GM18502 (cell line): ENCODE data around the gene RIPOR1.
"Not testable (repeated sequence)": the region's sequence is repeated elsewhere in the genome, so short reads cannot be mapped to it uniquely, and the experiment has no call there.

ENCODE experiments used
- ATAC-seq: cut with Tn5 transposase; IDR thresholded peaks from one replicate; pipeline ENCODE4 v1.9.1; 2021; ENCODE audit warnings: mild to moderate bottlenecking; ENCODE audit not compliant: unreplicated experiment, poor library complexity

Gene RIPOR1, protein sequence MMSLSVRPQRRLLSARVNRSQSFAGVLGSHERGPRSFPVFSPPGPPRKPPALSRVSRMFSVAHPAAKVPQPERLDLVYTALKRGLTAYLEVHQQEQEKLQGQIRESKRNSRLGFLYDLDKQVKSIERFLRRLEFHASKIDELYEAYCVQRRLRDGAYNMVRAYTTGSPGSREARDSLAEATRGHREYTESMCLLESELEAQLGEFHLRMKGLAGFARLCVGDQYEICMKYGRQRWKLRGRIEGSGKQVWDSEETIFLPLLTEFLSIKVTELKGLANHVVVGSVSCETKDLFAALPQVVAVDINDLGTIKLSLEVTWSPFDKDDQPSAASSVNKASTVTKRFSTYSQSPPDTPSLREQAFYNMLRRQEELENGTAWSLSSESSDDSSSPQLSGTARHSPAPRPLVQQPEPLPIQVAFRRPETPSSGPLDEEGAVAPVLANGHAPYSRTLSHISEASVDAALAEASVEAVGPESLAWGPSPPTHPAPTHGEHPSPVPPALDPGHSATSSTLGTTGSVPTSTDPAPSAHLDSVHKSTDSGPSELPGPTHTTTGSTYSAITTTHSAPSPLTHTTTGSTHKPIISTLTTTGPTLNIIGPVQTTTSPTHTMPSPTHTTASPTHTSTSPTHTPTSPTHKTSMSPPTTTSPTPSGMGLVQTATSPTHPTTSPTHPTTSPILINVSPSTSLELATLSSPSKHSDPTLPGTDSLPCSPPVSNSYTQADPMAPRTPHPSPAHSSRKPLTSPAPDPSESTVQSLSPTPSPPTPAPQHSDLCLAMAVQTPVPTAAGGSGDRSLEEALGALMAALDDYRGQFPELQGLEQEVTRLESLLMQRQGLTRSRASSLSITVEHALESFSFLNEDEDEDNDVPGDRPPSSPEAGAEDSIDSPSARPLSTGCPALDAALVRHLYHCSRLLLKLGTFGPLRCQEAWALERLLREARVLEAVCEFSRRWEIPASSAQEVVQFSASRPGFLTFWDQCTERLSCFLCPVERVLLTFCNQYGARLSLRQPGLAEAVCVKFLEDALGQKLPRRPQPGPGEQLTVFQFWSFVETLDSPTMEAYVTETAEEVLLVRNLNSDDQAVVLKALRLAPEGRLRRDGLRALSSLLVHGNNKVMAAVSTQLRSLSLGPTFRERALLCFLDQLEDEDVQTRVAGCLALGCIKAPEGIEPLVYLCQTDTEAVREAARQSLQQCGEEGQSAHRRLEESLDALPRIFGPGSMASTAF

DNA sequence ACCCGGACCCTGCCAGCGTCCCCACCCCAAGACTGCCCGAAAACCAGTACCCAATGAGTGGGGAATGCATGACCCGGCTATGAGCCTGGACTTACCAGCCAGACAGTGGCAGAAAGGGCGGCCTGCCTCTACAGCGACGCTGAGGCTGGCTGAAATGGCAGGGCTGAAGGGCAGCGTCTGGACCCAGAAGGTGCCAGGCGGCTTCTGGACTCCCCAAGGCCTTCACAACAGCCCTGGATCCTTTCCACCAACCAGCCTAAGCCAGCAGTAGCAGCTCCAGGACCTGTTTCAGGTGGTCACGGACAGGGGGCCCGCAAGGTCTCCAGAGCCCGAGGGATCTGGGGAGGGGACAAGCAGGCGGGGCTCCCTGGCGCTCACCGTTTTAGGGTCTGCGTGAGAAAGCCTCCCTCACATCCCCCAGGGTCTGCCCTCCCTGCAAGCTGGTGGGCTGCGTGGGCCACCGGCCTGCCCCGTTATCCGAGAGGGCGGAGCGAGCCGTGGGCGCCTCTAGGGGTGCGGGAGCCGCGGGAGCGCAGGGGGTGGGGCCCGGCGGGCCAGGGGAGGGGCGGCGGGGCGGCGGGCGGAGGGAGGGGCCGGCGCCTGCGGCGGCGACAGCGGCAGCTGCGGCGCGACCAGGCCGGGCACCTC lies at the start of gene RIPOR1:
TSS of gene RIPOR1 (plus strand) at position 608 of the 648 bp plus-strand sequence. CDS start 9,618 bp downstream, outside the sequence.
- no peak for ATAC-seq

DNA sequence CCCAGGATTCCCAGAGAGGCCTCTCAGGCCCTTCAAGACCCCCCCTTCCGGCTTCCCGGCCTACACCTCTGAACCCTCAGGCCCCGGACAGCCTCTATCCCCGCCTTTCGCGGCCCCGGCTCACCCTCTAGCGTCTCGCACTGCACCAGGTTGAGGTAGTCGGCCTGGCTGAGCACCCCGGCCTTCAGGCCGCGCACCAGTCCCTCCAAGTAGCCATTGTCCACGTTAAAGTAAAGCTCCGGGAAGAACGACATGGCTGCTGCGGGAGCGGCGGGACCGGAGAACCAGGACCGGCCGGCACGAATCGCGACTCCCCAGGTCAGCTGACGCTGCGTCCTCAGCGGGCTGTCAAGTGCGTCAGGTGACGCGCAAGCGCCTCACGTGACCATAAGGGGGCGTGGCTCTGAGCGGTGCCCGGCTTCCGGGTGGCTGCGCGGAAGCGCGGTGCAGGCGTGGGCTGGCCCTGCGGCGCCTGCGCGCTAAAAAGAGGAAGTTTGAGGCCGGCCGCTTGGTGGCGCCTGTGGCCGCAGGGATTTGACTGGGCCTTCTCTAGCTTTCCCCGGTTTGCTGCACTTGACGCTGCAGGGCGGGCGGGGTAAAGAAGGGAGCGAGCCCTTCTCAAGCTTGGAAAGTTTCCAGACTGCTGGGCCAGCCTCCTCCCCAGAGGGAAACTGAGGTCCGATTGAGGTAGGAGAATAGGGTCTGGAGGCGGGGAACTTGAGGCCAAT lies 47.6 kb upstream of the RIPOR1 start, which contains the start of gene ATP6V0D1:
TSS of gene ATP6V0D1 (minus strand) at position 325 of the 728 bp plus-strand sequence. CDS start at position 254, 71 bp downstream.
- ATAC-seq: peak; percentile 94

DNA sequence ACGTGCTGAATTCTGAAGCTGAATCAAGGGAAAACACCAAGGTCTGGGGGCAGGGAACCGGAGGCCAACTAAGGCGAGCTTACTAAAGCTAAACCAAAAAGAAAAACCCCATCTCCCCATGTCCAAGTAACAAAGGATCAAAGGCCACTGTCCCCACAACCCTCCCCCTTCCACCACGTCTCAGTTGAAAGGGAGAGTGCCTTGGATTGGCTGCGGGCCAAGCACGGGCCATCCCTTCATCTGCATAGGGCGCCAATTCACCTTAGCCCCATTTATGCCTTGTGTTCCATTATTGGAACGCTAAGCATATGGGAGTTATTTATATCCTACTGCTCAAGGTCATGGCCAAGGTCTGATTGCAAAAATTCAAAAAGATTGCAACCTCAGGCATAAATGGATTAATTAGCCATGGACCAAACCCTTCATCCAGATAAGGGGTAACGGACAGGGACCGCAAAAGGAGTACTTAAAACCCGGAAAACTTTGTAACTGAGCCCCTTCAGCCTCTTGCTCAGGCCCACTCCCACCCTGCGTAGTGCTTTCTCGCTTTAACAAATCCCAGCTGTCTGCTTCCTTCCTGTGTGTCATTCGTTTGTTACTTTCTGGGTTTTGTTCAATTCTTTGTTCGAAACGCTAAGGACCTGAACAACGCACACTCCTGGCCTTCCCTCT lies 46.9 kb upstream of the RIPOR1 start:
- peak; percentile 2 for ATAC-seq

DNA sequence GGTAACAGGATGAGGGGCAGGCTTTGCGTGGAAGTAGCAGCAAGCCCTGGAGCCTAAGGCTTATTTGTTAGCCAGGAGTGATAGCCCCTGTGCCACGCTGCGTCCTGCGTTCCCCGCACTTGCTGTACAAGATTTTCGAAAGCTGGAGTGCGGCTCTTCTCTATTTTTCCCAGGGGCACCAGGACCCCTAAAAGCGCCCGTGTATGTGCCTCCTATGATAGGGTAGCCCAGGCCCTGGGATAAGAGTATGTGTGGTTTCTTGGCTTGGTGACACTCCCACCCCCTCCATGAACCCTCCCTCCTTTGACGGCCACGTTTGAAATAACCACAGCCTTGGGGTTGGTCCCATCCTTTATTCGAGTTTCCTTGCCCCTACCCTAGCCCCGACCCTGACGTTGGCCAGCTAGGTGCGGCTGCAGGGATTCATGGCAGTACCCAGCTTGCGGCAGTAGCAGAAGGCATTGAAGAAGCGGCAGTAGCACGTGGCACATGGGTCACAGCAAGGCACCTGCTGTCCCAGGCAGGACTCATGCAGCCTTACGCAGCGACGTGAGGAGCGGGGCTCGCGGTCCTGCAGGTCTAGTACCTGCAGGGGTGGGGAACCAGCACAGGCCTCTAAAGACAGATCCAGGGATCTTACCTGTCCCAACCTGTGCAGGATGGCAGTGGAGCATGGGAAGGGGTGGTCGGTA lies 46.2 kb upstream of the RIPOR1 start:
- ATAC-seq: no peak

DNA sequence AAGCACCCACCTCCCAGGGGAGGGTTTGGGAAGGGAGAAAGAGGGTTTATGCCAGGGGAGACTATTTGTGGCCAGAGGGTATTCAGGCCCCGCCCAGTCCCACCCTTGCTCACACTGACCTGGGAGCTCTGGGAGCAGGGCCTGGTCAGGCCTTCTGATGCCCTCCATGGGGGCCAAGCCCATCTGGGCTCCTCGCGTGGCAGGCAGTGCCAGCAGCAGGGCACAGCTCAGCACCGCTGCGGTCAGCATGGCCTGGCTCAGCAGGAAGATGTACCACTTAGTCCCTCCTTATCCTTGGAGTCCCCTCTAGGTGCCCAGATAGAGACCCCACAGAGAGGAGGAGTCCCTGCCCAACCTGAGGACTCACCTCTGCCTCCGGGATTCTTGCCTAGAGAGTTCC lies 45.5 kb upstream of the RIPOR1 start, which contains the start of gene AGRP:
TSS of gene AGRP (minus strand) at position 398 of the 400 bp plus-strand sequence. CDS start at position 249, 149 bp downstream.
- ATAC-seq: no peak

DNA sequence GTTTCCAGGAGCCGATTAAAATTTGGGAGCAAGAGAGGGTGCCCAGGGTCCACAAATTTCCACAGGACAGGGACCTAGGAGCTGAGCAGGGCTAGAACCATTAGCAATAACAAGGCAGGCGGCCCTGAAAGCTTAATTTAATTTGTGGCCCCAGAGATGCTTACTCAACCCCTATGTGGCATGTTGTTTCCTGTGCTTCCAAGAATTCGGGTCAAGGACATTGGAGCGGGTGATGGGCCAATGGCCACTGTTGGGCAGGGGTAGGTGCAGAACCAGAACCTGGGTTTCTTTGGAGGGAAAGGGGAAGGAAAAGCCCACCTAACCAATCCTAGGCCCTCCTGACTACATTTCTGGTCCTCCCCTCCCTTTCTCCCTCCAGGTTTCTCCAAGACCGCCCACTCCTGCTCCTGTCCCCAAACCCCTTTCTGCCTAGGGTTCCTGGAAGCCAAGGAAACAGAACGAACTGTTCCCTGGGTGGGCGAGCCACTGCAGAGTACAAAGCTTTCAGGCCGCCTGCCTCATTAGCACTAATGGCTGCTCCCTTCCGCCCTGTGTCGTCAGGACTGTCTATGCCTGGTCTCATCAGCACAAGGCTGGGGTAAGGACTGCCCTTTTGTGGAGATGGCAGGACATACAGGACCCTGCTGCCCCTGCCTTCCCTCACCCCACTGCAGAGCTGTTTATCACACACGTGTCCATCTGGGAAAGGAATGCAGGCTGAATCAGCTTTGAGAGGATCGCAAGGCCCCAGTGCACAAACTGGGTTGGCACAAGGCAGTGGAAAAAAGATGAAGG lies 44.7 kb upstream of the RIPOR1 start:
- ATAC-seq: no peak

DNA sequence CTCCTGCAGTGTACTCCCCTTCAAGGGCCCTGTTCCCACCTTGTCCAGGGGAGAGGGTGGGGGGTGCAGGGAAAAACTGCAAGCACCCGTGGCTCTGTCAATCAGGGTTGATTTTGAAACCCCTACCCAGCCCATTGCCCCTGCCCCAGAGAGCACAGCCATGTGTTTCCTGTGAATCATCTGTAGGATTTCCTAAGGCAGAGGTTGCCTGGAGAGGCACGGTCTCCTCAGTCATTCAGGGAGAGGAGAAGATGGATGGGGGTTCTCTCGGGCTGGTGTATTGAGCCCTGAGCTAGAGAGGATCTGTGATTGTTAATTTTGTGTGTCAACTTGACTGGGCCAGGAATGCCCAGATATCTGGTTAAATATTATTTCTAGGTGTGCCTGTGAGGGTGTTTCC lies 41.8 kb upstream of the RIPOR1 start:
- ATAC-seq: no peak

DNA sequence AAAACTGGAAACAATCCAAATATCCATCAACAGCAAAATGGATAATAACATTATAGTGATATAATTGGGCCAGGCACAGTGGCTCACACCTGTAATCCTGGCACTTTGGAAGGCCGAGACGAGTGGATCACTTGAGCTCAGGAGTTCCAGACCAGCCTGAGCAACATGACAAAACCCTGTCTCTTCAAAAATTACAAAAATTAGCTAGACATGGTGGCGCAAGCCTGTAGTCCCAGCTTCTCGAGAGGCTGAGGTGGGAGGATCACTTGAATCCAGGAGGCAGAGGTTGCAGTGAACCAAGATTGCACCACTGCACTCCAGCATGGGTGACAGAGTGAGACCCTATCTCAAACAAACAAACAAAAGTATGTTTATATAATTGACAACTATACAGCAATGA lies 41.1 kb upstream of the RIPOR1 start:
- not testable (repeated sequence) for ATAC-seq

DNA sequence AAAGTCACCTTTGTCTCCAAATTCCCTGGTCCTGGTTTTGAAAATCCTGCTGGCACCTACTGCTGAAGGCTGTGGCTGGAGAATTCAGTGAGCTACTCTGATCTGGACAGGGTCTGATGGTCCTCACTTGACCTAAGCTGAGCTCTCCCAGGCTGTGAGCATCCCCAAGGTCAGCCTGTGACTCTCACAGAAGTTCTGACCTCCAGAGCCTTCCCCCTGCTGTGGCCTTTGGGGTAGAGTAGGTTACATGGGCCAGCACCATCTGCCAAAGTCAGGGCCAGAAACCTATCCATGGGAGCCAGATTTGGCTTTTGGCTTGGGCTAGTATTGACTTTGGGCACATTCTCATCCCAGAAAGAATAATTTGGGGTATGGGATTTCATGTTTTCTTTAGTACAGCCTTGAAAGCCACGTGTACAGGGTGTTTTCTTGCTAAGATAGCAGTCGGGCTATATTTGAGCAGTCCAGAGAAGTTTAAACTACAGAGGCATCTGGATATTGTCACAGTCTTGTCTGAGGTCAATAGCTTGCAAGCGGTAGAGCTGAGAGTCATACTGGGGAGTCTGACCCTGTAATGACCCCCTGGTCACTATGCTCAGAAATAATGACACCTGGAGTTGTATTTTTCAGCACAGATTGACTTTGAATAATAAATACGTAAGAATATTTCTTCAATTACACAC lies 39.1 kb upstream of the RIPOR1 start:
- ATAC-seq: no peak

DNA sequence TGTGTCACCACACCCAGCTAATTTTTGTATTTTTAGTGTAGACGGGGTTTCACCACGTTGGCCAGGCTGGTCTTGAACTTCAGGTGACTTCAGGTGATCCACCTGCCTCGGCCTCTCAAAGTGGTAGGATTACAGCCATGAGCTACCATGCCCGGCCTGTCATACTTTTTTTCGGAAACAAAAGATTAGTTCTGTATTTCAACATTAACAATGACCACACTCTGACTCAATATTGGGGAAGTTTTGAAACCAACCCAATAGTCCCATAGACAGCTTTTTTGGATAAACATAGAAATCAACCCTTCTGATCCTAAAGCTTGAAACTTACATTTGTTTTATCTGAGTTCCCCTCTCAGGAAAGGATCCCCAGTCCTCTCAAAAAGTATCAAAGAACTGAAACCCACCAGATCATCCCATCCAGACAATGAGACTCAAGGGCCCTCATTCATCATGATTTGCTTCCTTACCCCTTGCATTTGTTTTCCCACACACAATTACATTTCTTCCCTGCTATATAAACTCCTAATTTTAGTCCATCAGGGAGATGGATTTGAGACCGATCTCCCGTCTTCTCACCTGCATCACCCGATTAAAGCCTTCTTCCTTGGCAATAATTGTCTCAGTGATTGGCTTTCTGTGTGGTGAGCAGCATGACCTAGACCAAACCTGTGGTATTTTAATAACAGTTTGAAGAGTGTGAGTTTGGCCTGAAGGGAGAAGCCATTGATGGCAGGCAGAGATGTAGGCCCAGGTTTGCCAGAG lies 38.1 kb upstream of the RIPOR1 start:
- no peak for ATAC-seq

DNA sequence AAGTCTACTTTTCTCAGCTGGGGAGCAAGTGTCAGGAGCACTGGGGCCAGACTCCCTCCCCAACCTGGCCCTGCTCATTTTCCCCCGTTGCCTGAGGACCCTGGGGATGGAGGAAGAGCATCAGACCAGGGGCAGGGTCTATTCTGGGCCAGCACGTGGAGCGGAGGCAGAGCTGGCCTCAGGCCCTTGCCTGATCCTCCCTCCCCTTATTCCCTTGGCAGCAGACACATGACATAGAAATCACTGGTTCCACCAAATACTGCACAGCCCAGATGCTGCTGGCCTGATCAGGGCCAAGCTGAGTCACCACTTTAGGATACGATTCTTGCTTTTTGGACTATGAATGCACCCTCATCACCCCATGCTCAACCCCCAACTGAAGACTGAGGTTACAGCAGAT lies 29.5 kb upstream of the RIPOR1 start:
- ATAC-seq: no peak

DNA sequence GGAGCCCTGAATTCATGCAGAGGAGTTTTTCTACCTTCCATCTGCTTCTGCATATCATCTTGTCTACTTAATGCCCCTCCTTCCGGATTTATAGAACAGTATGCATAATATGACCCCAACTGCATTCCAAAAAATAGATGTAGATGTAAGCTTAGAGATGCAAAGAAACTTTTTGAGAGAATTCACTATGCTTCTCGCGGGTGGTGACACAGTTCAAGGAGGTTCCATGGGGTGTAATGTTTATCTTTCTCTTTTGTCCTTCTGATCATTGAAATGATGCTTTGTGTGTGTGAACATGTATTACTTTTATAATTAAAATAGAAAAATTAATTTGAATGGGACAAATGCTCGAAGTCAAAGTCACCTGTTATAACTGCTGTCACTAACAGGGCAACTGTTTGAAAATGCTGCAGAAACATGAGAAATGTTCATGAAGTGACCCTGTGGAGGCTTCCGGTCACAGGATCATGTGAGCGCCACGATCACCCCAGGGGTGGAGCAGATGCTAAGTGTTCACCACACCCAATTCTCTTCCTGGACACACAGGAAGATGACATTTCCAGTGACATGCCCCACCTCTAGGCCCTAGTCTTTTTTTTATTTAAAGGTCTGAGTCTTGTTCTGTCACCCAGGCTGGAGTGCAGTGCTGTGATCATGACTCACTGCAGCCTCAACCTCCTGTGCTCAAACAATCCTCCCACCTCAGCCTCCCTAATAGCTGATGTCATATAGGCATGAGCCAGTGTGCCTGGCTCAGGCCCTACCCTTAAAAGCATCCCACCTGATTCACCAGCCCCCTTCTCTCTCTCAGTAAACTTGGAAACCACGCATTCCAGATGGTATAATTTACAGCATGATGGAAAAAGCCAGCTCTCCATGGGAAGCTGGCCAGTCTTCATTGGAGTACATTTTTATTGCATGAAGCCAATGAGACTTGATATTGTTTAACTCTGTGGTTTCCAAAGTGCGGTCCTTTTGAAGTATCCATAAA lies 24.3 kb upstream of the RIPOR1 start:
- ATAC-seq: no peak

DNA sequence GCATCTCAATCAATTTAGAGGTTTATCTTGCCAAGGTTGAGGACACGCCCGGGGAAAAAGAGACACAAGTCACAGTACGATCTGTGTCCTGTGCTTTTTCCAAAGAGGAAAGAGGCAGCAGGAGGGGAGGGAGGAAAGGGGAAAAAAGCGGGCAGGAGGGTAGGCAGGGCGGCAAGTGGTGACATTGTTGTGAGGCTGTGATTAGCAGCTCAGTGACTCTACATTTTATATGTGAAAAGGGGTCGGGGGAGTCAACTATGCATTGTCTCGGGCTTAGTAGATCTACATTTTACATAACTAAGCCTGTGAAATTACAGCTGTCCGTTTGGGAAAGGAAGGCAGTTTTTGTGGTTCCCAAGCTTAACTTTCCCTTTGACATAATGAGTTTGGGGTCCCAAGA lies 22.2 kb upstream of the RIPOR1 start:
- ATAC-seq: no peak

DNA sequence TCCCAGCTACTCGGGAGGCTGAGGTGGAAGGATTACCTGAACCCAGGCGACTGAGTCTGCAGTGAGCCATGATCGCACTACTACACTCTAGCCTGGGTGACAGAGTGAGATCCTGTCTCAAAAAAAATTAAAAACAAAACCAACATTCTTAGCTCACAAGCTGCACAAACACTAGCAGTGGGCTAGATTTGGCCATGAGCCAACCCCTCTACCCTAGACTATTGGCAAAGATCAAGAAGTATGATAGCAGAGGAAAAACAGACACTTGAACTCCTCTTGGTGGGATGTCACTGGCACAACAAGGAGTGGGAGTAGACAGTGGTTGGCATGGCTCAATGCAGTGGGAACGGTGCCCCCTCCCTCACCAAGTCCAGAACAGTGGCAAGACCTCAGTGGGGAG lies 19.6 kb upstream of the RIPOR1 start:
- no peak for ATAC-seq

DNA sequence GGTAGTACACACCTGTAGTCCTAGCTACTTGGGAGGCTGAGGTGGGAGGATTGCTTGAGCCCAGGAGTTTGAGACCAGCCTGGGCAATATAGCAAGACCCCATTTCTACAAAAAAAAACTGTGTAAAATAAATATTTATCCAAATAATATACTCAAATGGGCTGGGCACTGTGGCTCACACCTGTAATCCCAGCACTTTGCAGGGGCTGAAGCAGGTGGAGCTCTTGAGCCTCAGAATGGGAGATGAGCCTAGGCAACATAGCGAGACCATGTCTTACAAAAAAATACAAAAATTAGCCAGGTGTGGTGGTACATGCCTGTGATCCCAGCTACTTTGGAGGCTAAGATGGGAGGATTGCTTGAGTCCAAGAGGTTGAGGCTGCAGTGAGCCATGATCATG lies 14.7 kb upstream of the RIPOR1 start:
- ATAC-seq: not testable (repeated sequence)
